Body of pancreas (tissue), 4 donors: Measurements from ENCODE around the gene CFAP58.

ENCODE experiments used
- CTCF ChIP-seq, 7 experiments: fragments of 450-650 bp in 4 of 7; fragments of 200-600 bp in 3 of 7; sonication (generic) in 3 of 7; IDR thresholded peaks; one replicate each; pipeline ENCODE4 v1.5.1; 2016 to 2019; ENCODE audit warnings: antibody characterized with exemption in 7 of 7
- POLR2A ChIP-seq, 3 donors: fragments of 450-650 bp; IDR thresholded peaks; one replicate each; pipeline ENCODE4 v1.6.1; 2016; ENCODE audit warnings: antibody characterized with exemption in 3 of 3, mild to moderate bottlenecking in 2 of 3

DNA sequence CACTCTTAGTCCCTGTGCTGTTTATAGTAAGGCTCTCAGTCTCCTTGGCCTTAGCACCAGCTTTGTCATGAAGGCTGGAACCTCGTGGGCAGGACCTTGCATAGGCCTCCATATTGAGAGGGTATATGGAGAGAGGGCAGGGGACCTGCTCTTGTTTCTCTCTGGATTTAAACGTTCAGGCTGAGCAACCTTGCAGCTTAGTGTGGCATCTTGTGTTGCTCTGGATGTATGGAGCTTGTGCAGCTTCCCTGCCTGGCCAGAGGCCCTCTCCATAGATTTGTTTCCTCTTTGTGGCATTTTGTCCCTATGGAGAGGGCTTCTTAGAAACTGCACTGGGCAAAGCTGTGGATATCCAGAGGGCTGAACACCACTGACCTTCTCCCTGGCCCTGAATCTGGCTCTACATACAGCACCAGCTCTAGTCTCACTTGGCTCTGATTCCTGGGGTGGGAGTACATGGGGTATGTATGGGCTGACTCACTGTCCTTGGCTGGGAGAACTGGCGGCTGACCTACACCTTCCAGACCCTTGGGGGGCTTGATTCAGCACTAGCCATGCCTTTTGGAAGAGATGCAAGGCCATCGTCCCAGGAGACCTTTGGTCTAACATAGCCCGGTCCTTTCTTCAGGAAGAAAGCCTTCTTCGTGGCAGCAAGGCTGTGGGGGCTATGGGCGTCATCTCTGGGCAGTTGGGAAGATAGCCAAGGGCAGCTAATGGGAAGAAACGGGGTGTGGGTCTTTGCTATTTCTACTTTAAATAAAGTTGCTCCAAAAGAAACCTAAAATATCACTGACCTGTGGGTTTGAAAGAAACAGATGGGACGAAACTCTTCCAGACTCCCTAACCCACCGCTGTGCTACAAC lies 45.8 kb upstream of the CFAP58 start:
- TF ChIP-seq CTCF (IDR thresholded peaks at IDR 0.05) (no peak), POLR2A (IDR thresholded peaks at IDR 0.05) (no peak)
